ENCODE data around the gene ACOXL.

GRCh38 chr2:110919738-110920137, 187.4 kb downstream of the ACOXL start:
- no peak for TF ChIP-seq CTCF (IDR thresholded peaks at IDR 0.05; ENCODE audit: insufficient read depth, low read depth, low read length)
- TF ChIP-seq EZH2 (IDR thresholded peaks at IDR 0.05; ENCODE audit: insufficient read depth, low read length), result no peak

All from astrocyte (in vitro differentiated cells and primary cell).